Measurements from ENCODE around the gene NUDT14.

GRCh38 chr14:105181549-105182295, 610 bp upstream of the NUDT14 start:
- TF ChIP-seq CTCF (IDR thresholded peaks at IDR 0.05), result no peak
- TF ChIP-seq POLR2A (IDR thresholded peaks at IDR 0.05), result no peak
- no peak for TF ChIP-seq EP300 (IDR thresholded peaks at IDR 0.05)

Measured in ovary (tissue), 3 donors.